Nasal cavity respiratory epithelium epithelial cell of viscerocranial mucosa (primary cell): ENCODE data around the gene UBD. TPM values are rescaled to one million over a fixed set of nuclear protein-coding genes. Genes with fewer than 3 reads are reported as not detected.

ENCODE experiments used
- total RNA-seq: library from RNA; depleted of rRNA; stranded (reverse); fragments of >200 nt; gene quantifications from 2 replicates; pipeline ENCODE4 v1.2.3, GENCODE V29; 2014

The UBD gene
- total RNA-seq = not detected in 2 replicates

GRCh38 chr6:29559524-29560287, at the start of gene UBD:
UBD (minus strand) TSS chr6:29559732; CDS start chr6:29559701, 31 bp downstream.

GRCh38 chr6:29584821-29585220, 25.3 kb upstream of the UBD start, which contains the start of gene OR2H2:
OR2H2 (plus strand) TSS chr6:29585121; CDS start chr6:29587945, 2,824 bp downstream.

Other genes starting within 250 kb of the UBD start
- gene OR5V1, start 190.9 kb downstream of the UBD start, total RNA-seq = not detected in 2 replicates
- gene OR12D3, start 184.4 kb downstream of the UBD start, total RNA-seq = not detected in 2 replicates
- not detected in 2 replicates for gene OR12D2, start 164.1 kb downstream of the UBD start, total RNA-seq
- gene OR12D1, start 144.8 kb downstream of the UBD start, total RNA-seq = not detected in 2 replicates
- not detected in 2 replicates for gene OR10C1, start 120.4 kb downstream of the UBD start, total RNA-seq
- gene OR11A1, start 102.7 kb downstream of the UBD start, total RNA-seq = not detected in 2 replicates
- not detected in 2 replicates for gene OR2H1, start 102.6 kb downstream of the UBD start, total RNA-seq
- gene MAS1L, start 71.8 kb downstream of the UBD start, total RNA-seq = not detected in 2 replicates
- not detected in 2 replicates for gene OR2H2, start 25.4 kb upstream of the UBD start, total RNA-seq
- gene GABBR1, start 73.5 kb upstream of the UBD start, total RNA-seq = 6.2 and 13.0 TPM in 2 replicates
- not detected in 2 replicates for gene MOG, start 97.4 kb upstream of the UBD start, total RNA-seq
- under 0.01 and 4.2 TPM in 2 replicates for gene ZFP57, start 121.4 kb upstream of the UBD start, total RNA-seq
- 12.5 and 14.0 TPM in 2 replicates for gene HLA-F, start 163.7 kb upstream of the UBD start, total RNA-seq